ENCODE measurements around the gene IGIP.
A peak's percentile ranks its signal among the peaks of the same experiment; 100 is the strongest.

IGIP gene

GRCh38 chr5:140131967-140132409 lies 6.3 kb downstream of the IGIP start:
- no peak overlapping the region for H3K4me2 ChIP-seq (ENCODE audit: insufficient read depth, low read length)
- peaks cover 14% of the 10 kb centered on the region for H3K4me1 ChIP-seq (ENCODE audit: insufficient read depth, low read length)
- no peaks in the 10 kb centered on the region for H3K9me3 ChIP-seq (ENCODE audit: insufficient read depth, low read length, severe bottlenecking)
- TF ChIP-seq EZH2 (IDR thresholded peaks at IDR 0.05; ENCODE audit: borderline replicate concordance, low read depth, low read length, severe bottlenecking), result no peak
- TF ChIP-seq CTCF (IDR thresholded peaks at IDR 0.05; ENCODE audit: borderline replicate concordance, extremely low read depth, low read length, poor library complexity, severe bottlenecking), result no peak
- H3K9ac ChIP-seq (ENCODE audit: low read depth, low read length), result no peak overlapping the region
- H3K27me3 ChIP-seq (ENCODE audit: insufficient read depth, low read length, poor library complexity), result no peaks in the 10 kb centered on the region
- H4K20me1 ChIP-seq (ENCODE audit: insufficient read depth, low read length), result peaks cover 11% of the 10 kb centered on the region
- H3K27ac ChIP-seq (ENCODE audit: low read length), result no peak overlapping the region
- H3K4me3 ChIP-seq (ENCODE audit: low read depth in 1 of 2, low read length in 2 of 2), result no peak overlapping the region
- no peaks in the 10 kb centered on the region for H3K79me2 ChIP-seq (ENCODE audit: insufficient read depth, low read length)
- DNase-seq (peak; percentile 45), ATAC-seq (ENCODE audit: insufficient read depth, low read depth) (peak; percentile 85)
- no peak overlapping the region for H2AFZ ChIP-seq (ENCODE audit: low read depth, low read length)
- no peaks in the 10 kb centered on the region for H3K36me3 ChIP-seq (ENCODE audit: insufficient read depth, low read length)

DNA sequence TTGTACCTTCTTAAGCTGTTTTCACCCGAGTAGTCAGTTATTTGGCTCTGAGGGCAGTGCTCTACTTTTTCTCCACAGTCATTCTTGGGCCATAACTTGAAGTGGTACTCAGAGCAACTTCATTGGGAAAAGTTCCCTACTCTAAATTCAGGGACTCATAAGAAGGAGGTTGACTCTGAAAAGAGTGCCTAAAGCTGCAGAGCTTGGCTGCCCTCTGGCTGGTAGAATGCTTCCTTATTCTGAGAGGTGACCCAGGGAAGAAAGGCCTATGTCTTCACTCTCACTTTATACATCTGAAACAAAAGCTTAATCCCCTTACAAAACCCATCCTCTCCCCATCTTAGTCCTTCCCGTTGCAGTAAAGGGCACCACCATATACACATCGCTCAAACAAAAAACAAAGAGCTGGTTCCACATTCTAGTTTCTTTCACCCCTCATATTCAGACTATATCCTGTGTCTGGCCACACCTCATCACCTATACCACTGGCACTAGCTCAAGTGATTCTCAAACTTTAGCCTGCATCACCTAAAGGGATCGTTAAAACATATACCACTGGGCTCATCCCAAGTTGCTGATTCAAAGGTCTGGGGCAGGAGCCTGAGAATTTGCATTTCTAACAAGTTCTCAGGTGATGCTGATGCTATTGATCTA lies 7.9 kb downstream of the IGIP start:
- Histone ChIP-seq H3K9me3 (ENCODE audit: insufficient read depth, low read length, severe bottlenecking) (no peaks in the 10 kb centered on the region), H3K27ac (ENCODE audit: low read length) (no peak overlapping the region), H3K9ac (ENCODE audit: low read depth, low read length) (no peak overlapping the region), H3K36me3 (ENCODE audit: insufficient read depth, low read length) (no peaks in the 10 kb centered on the region), H4K20me1 (ENCODE audit: insufficient read depth, low read length) (peaks cover 11% of the 10 kb centered on the region), H3K4me1 (ENCODE audit: insufficient read depth, low read length) (peaks cover 14% of the 10 kb centered on the region), H2AFZ (ENCODE audit: low read depth, low read length) (no peak overlapping the region), H3K27me3 (ENCODE audit: insufficient read depth, low read length, poor library complexity) (no peaks in the 10 kb centered on the region), H3K79me2 (ENCODE audit: insufficient read depth, low read length) (no peaks in the 10 kb centered on the region), H3K4me2 (ENCODE audit: insufficient read depth, low read length) (no peak overlapping the region), H3K4me3 (ENCODE audit: low read depth in 1 of 2, low read length in 2 of 2) (no peak overlapping the region)
- no peak for DNase-seq
- TF ChIP-seq CTCF (IDR thresholded peaks at IDR 0.05; ENCODE audit: borderline replicate concordance, extremely low read depth, low read length, poor library complexity, severe bottlenecking), result no peak
- TF ChIP-seq EZH2 (IDR thresholded peaks at IDR 0.05; ENCODE audit: borderline replicate concordance, low read depth, low read length, severe bottlenecking), result no peak
- ATAC-seq (ENCODE audit: insufficient read depth, low read depth), result no peak

GRCh38 chr5:140134277-140134935 lies 8.7 kb downstream of the IGIP start:
- Histone ChIP-seq H3K79me2 (ENCODE audit: insufficient read depth, low read length) (no peaks in the 10 kb centered on the region), H3K4me3 (ENCODE audit: low read depth in 1 of 2, low read length in 2 of 2) (no peak overlapping the region), H2AFZ (ENCODE audit: low read depth, low read length) (no peak overlapping the region), H3K4me1 (ENCODE audit: insufficient read depth, low read length) (peaks cover 14% of the 10 kb centered on the region), H3K36me3 (ENCODE audit: insufficient read depth, low read length) (no peaks in the 10 kb centered on the region), H3K9ac (ENCODE audit: low read depth, low read length) (no peak overlapping the region), H3K9me3 (ENCODE audit: insufficient read depth, low read length, severe bottlenecking) (no peaks in the 10 kb centered on the region), H4K20me1 (ENCODE audit: insufficient read depth, low read length) (peaks cover 15% of the 10 kb centered on the region), H3K4me2 (ENCODE audit: insufficient read depth, low read length) (no peak overlapping the region), H3K27ac (ENCODE audit: low read length) (no peak overlapping the region), H3K27me3 (ENCODE audit: insufficient read depth, low read length, poor library complexity) (no peaks in the 10 kb centered on the region)
- ATAC-seq (ENCODE audit: insufficient read depth, low read depth) (no peak), DNase-seq (no peak)
- TF ChIP-seq CTCF (IDR thresholded peaks at IDR 0.05; ENCODE audit: borderline replicate concordance, extremely low read depth, low read length, poor library complexity, severe bottlenecking), result no peak
- TF ChIP-seq EZH2 (IDR thresholded peaks at IDR 0.05; ENCODE audit: borderline replicate concordance, low read depth, low read length, severe bottlenecking), result no peak
